GM12878 (cell line): ENCODE measurements around the gene USP36. TPM values are rescaled to one million over a fixed set of nuclear protein-coding genes. Genes with fewer than 3 reads are reported as not detected.

Source experiments
- ATAC-seq: fragments of 200-7000 bp; cut with Tn5 transposase; 3 replicates; pipeline ENCODE4 v1.9.1; 2020; ENCODE audit warnings: mild to moderate bottlenecking, moderate library complexity
- BruUV-seq: library from RNA; stranded (reverse); fragments of 400-500 nt; replicated peaks from 2 replicates; lab custom pipeline; 2021; lab: Mats Ljungman, UMichigan
- CTCF ChIA-PET: fragments of 300-600 bp; sonication (Branson Sonifier 250); formaldehyde crosslinking; extraction: SDS; loops from one replicate; lab custom pipeline; 2021; ENCODE audit warnings: inconsistent platforms; lab: Yijun Ruan, JAX
- POLR2A ChIA-PET: fragments of 350-600 bp; formaldehyde crosslinking; extraction: SDS; loops from one replicate; lab custom pipeline; 2021; ENCODE audit warnings: inconsistent platforms; lab: Charles Lee
- RAD21 ChIA-PET: fragments of 300-600 bp; sonication (Branson Sonifier 250); formaldehyde crosslinking; loops from one replicate; lab custom pipeline; 2023; ENCODE audit warnings: antibody characterized with exemption; ENCODE audit not compliant: unreplicated experiment; lab: Charles Lee
- SMC1A ChIA-PET: fragments of 300-600 bp; sonication (Branson Sonifier 250); formaldehyde crosslinking; loops from one replicate; lab custom pipeline; 2023; ENCODE audit not compliant: unreplicated experiment, uncharacterized antibody; lab: Charles Lee
- DNase-seq: peaks from one replicate; pipeline ENCODE4 v3.0.0-alpha.2; 2011; ENCODE audit warnings: low read depth, low spot score
- FAIRE-seq: peaks from 3 replicates; lab custom pipeline; 2011; peaks lifted over from hg19 to GRCh38; lab: Jason Lieb, UNC
- H2AFZ ChIP-seq: 2 replicates; pipeline ENCODE4 v1.6.0; 2011; ENCODE audit warnings: low read depth, low read length, control low read depth; ENCODE audit not compliant: control insufficient read depth
- H3K27ac ChIP-seq: 2 replicates; pipeline ENCODE4 v1.5.1; 2011; ENCODE audit warnings: control low read depth; ENCODE audit not compliant: control insufficient read depth, insufficient read depth
- H3K27me3 ChIP-seq, 2 experiments: replicated peaks in 1 of 2; 2 replicates each; pipeline versions ENCODE4 v1.6.0 to v1.6.1; 2011; ENCODE audit warnings: low read length in 1 of 2; ENCODE audit not compliant: control insufficient read depth in 2 of 2, insufficient read depth in 2 of 2
- H3K36me3 ChIP-seq, 2 experiments: 2 replicates each; pipeline ENCODE4 v1.5.1; 2011; ENCODE audit warnings: low read length in 1 of 2; ENCODE audit not compliant: control insufficient read depth in 2 of 2, insufficient read depth in 2 of 2
- H3K4me1 ChIP-seq: 2 replicates; pipeline ENCODE4 v1.6.1; 2011; ENCODE audit warnings: mild to moderate bottlenecking, low read length, moderate library complexity, mixed read lengths; ENCODE audit not compliant: control insufficient read depth, insufficient read depth
- H3K4me2 ChIP-seq: 2 replicates; pipeline ENCODE4 v1.6.0; 2011; ENCODE audit warnings: control low read depth; ENCODE audit not compliant: control insufficient read depth, insufficient read depth
- H3K4me3 ChIP-seq: fragments of 200-600 bp; sonication (generic); 2 replicates; pipeline ENCODE4 v1.5.1; 2016
- H3K79me2 ChIP-seq: 2 replicates; pipeline ENCODE4 v1.6.0; 2011; ENCODE audit warnings: low read length; ENCODE audit not compliant: control insufficient read depth, insufficient read depth
- H3K9ac ChIP-seq: 2 replicates; pipeline ENCODE4 v1.8.0; 2011; ENCODE audit warnings: low read length, control low read depth, mixed read lengths; ENCODE audit not compliant: control insufficient read depth, insufficient read depth
- H3K9me3 ChIP-seq: replicated peaks from 3 replicates; pipeline ENCODE4 v1.5.1; 2011; ENCODE audit warnings: mild to moderate bottlenecking, low read length; ENCODE audit not compliant: control insufficient read depth, insufficient read depth
- H4K20me1 ChIP-seq: 2 replicates; pipeline ENCODE4 v1.6.0; 2011; ENCODE audit not compliant: control insufficient read depth, insufficient read depth
- CTCF ChIP-seq, 3 experiments: IDR thresholded peaks in 2 of 3; conservative IDR thresholded peaks in 1 of 3; 2 replicates each; pipeline ENCODE4 v1.5.1; 2011; ENCODE audit warnings: low read depth in 3 of 3, low read length in 3 of 3, mild to moderate bottlenecking in 3 of 3, control low read depth in 2 of 3, moderate library complexity in 2 of 3, inconsistent platforms in 1 of 3, mixed read lengths in 1 of 3; ENCODE audit not compliant: control insufficient read depth in 2 of 3, insufficient read depth in 1 of 3; ENCODE audit errors: extremely low read depth in 1 of 3
- ELK1 ChIP-seq: IDR thresholded peaks from 2 replicates; pipeline ENCODE4 v1.6.1; 2012; ENCODE audit warnings: low read depth, low read length, improper control_type of control experiment
- HDGF ChIP-seq: fragments of 450-650 bp; IDR thresholded peaks from 2 replicates; pipeline ENCODE4 v1.6.1; 2016; ENCODE audit warnings: antibody characterized with exemption
- NKRF ChIP-seq: fragments of 450-650 bp; conservative IDR thresholded peaks from 2 replicates; pipeline ENCODE4 v1.6.1; 2017; ENCODE audit warnings: mild to moderate bottlenecking, moderate library complexity
- NR2C2 ChIP-seq: IDR thresholded peaks from 2 replicates; pipeline ENCODE4 v1.6.1; 2011; ENCODE audit warnings: borderline replicate concordance, low read depth; ENCODE audit not compliant: control insufficient read depth, insufficient read length
- PAX5 ChIP-seq: IDR thresholded peaks from 2 replicates; pipeline ENCODE4 v1.6.1; 2011; ENCODE audit warnings: low read depth, low read length, borderline replicate concordance
- RAD21 ChIP-seq: IDR thresholded peaks from 2 replicates; pipeline ENCODE4 v1.6.1; 2011; ENCODE audit warnings: mild to moderate bottlenecking, low read depth, low read length, moderate library complexity; ENCODE audit not compliant: insufficient read depth
- REST ChIP-seq: IDR thresholded peaks from 2 replicates; pipeline ENCODE4 v1.6.1; 2012; ENCODE audit warnings: mild to moderate bottlenecking, low read depth, low read length
- SMAD5 ChIP-seq: IDR thresholded peaks from 2 replicates; pipeline ENCODE4 v1.6.1; 2016; ENCODE audit warnings: antibody characterized with exemption, low read depth
- ZNF687 ChIP-seq: fragments of 450-650 bp; IDR thresholded peaks from 2 replicates; pipeline ENCODE4 v1.6.1; 2017; ENCODE audit warnings: mild to moderate bottlenecking, moderate library complexity
- WGBS: methylation state at CpG from one replicate; pipeline ENCODE4 v1.1.6; 2016; ENCODE audit warnings: low lambda C conversion rate; ENCODE audit not compliant: insufficient replicate concordance, insufficient coverage; ENCODE audit errors: missing lambda C conversion rate; 5-methylcytosine and 5-hydroxymethylcytosine counted together
- in situ Hi-C: fragments of 300-500 bp; cut with MboI; formaldehyde crosslinking; loops from 9 replicates; pipeline ENCODE4 v1.14.3; 2018; ENCODE audit warnings: mixed read lengths
- intact Hi-C: fragments of 100-400 bp; cut with micrococcal nuclease; formaldehyde crosslinking; loops from one replicate; pipeline ENCODE4 v1.14.2; 2022; ENCODE audit not compliant: unreplicated experiment
- polyA plus RNA-seq, 11 experiments: library from polyadenylated mRNA; depleted of rRNA in 4 of 11; unstranded in 6 of 11; stranded (reverse) in 5 of 11; fragments of >200 nt; fragmentation: Nextera tagmentation in 4 of 11; fragmentation: Illumina TruSeq in 1 of 11; extraction: Ambion mirVana in 4 of 11; extraction: Trizol in 1 of 11; gene quantifications; 1 replicate in 1 of 11; 2 replicates in 10 of 11; pipeline versions ENCODE4 v1.2.1 to v1.2.3, GENCODE V29; 2011 to 2016; ENCODE audit warnings: inconsistent platforms in 2 of 11, missing spikeins in 2 of 11, low read depth in 1 of 11
- total RNA-seq, 4 experiments: library from RNA; depleted of rRNA in 3 of 4; stranded (reverse); fragments of >200 nt in 3 of 4; fragmentation: Illumina TruSeq in 1 of 4; extraction: Trizol in 1 of 4; gene quantifications; 2 replicates each; pipeline versions ENCODE4 v1.2.1 to v1.2.3, GENCODE V29; 2013 to 2021

The USP36 gene
- total and polyA plus RNA-seq, 10 of the 15 experiments (the other 5 are each of a cell fraction or from before 2014, with no cell fraction given) = 7.2 to 65.7 (median 33.6) TPM

- H4K20me1 ChIP-seq = no peaks in the 10 kb centered on the region
- H3K4me1 ChIP-seq = no peaks in the 10 kb centered on the region
- H3K79me2 ChIP-seq = no peaks in the 10 kb centered on the region
- DNase-seq = no peak
- 37% methylated on average over 19 of the region's 25 CpGs for WGBS
- no peak overlapping the region for H2AFZ ChIP-seq
- in situ Hi-C loops (no loop called here), intact Hi-C loops (no loop called here)
- FAIRE-seq = no peak
- ChIA-PET CTCF (interaction anchor here (1.1 kb wide), 1 partner anchor 389 kb away, joined by 3 read pairs; no protein-coding TSS in a partner anchor), RAD21 (no interaction called here), SMC1A (no interaction called here), POLR2A (no interaction called here)
- no peaks in the 10 kb centered on the region for H3K36me3 ChIP-seq
- H3K4me3 ChIP-seq = no peak overlapping the region
- BruUV-seq = no TSS peak
- no peak for ATAC-seq
- H3K9ac ChIP-seq = no peak overlapping the region
- H3K27me3 ChIP-seq = no peaks in the 10 kb centered on the region; a peak in 1 of 4 replicates
- H3K27ac ChIP-seq = no peak overlapping the region
- H3K9me3 ChIP-seq = no peaks in the 10 kb centered on the region
- H3K4me2 ChIP-seq = no peak overlapping the region
- TF ChIP-seq ZNF687 = no peak
- no peak for TF ChIP-seq REST
- no peak for TF ChIP-seq SMAD5
- TF ChIP-seq RAD21 = no peak
- TF ChIP-seq PAX5 = no peak
- no peak for TF ChIP-seq ELK1
- TF ChIP-seq HDGF = no peak
- TF ChIP-seq NR2C2 = no peak
- no peak for TF ChIP-seq NKRF
- TF ChIP-seq CTCF (IDR thresholded peaks at IDR 0.05 in 2 of 3, conservative IDR thresholded peaks at IDR 0.05 in 1 of 3; ENCODE audit: control insufficient read depth in 2 of 3, extremely low read depth in 1 of 3, insufficient read depth in 1 of 3, low read depth in 3 of 3, low read length in 3 of 3) = no peak
Measured at GRCh38 chr17:78855561-78856165, 15.0 kb upstream of the USP36 start.
